ENCODE measurements around the gene PIGN.
"Not testable (repeated sequence)": the region's sequence is repeated elsewhere in the genome, so short reads cannot be mapped to it uniquely, and the experiment has no call there.

Gene PIGN

DNA sequence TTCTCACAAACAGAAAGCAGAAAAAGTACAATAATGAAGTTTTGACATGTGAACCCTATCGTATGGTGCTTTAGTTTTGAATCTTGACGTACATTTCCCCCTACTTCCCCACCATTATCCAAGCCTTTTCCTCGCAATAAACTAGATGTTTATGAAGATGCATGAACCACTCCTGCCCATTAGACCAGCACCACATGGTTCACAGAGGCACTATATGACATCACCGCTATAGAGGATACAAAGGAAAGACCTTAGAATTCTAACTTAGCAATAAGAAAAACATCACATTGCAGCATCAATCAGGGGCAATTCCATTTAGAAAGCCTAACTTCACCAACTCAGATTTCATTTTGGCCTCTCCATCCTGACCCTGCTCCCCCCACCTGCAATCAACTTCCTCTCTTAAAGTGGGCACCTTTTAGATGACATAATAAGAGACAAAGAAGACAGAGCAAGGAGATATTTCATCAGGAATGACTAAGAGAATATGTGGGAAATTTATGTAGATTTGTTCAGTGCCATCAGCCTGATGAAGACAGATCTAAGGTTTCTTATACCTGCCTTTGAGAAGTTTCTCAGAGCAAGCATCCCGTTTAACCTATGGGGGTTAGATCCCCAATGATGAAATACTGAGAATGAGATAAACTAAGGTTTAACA, 124.9 kb downstream of the PIGN start:
- DNase-seq (ENCODE audit: low spot score), result no peak

DNA sequence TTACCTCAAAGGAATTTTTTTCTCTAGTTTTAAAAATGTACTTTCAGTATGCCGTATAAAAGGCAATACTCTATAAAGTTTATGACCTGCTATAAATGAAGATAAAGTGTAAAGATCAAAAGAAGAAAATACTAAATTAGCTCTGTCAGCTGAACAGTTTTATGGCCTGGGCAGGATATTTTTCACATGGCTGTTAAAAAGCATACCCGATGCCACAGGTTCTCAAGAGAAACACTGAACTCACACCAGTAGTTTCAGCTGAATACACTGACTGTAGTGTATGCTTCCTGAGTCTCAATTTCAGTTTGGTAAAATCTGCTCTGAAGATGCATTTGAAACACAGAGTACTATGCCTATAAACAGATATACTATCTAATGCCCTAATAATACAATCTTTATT, 126.0 kb downstream of the PIGN start:
- no peak for DNase-seq (ENCODE audit: low spot score)

DNA sequence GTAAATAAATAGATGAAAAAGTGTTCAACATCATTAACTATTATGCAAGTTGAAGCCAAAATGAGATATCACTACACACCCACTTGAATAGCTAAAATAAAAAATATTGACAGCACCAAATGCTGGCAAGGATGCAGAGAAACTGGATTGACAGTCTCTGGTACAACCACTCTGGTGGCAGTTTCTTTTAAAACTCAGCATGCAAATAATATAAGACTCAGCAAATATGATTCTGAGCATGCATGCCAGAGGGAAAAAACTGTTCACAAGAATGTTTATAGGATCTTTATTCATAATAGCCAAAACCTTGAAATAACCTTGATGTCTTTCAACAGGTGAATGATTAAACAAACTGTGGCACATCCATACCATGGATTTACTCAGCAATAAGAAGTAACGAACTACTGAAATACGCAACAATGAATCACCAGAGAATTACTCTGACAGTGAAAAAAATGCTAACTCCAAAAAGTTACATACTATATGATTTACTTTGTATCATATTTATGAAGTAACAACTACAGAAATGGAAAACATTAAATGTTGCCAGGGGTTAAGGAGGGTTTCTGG, 131.8 kb downstream of the PIGN start:
- DNase-seq (ENCODE audit: low spot score), result no peak

DNA sequence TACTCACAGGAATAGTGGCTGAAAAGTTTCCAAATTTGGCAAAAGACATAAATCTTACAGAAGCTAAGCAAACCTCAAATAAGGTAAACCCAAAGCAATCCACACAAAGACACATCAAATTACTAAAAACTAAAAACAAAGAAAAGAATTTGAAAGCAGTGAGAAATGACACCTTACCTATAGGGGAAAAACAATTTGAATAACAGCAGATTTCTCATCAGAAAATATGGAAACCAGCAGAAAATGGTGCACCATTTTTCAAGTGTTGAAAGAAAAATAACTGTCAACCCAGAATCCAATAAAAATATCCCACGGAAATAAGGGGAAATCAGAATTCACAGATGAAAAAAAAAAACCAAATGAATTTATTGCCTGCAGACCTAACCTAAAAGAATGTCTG, 138.6 kb downstream of the PIGN start:
- no peak for DNase-seq (ENCODE audit: low spot score)

DNA sequence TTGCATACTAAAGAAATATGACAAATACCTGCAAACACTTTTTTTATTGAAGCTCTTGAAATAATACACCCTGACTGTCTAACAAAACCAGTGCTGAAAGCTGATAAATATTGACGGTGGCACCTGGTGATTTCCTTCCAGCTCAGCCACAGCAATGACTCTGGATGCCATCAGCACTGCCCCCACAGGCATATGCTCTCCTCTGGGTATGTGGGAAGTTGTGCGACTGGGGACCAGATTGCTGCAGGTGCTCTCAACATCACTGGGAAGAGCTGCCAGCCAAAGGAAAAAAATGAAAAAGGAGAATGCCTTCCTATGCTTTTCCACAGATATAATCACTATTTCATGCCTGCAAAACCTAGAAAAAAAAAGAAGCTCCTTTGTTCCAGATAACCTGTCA, 141.5 kb downstream of the PIGN start:
- no peak for DNase-seq (ENCODE audit: low spot score)

DNA sequence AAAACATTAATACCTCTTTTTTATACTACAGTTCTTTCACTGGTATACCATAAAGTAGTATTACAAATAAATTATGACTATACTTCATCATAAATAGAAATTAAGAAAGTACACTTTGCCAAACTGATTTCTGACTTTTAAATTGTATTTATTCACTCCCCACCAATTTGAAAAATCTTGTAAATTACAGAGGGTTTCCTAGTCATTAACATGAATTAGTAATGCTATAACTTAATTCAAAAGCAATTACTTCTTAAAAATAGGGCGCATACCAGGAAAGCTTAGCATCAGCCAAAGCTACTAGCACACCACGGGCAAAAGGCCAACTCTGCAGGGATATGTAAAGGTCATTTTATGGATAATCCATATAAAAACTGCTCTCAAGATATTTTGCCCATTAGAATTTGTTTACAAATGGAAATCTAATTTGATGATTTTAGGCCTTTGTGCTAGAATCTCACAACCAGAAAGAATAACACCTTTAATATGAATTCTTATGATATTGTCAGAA, 142.3 kb downstream of the PIGN start:
- DNase-seq (ENCODE audit: low spot score), result no peak

DNA sequence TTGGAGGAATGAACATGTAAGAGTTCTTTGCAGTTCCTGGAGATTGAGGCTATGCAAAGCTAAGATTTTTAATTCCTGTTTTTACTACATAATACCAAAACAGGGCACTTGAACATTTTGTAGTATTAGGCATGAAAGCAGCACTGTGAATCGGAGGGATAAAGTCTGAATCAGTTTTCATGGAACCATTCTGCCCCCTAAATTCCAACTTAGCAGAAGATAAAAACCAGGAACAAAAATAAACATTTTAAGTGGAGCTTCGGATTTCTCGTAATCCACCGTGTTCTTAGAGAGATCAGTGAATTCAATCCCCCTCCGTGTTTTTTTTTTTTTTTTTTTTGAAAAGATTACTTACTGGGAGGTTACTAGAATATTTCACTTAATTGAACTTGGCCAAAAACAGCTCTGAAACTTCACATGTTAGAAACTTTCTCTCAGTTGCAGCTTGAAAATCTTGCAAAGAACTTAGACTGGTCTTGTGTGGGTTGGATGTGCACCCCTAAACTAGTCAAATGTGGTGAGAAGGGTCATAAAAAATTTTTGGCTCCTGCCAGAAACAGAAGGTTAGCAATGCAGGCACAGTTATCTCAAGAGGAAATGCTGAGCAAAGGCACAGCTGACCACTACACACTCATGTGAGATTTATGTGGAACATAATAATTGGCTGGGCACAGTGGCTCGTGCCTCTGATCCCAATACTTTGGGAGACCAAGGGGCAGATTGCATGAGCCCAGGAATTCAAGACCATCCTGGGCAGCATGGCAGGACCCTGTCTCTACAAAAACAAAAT, 148.7 kb downstream of the PIGN start:
- no peak for DNase-seq (ENCODE audit: low spot score)

DNA sequence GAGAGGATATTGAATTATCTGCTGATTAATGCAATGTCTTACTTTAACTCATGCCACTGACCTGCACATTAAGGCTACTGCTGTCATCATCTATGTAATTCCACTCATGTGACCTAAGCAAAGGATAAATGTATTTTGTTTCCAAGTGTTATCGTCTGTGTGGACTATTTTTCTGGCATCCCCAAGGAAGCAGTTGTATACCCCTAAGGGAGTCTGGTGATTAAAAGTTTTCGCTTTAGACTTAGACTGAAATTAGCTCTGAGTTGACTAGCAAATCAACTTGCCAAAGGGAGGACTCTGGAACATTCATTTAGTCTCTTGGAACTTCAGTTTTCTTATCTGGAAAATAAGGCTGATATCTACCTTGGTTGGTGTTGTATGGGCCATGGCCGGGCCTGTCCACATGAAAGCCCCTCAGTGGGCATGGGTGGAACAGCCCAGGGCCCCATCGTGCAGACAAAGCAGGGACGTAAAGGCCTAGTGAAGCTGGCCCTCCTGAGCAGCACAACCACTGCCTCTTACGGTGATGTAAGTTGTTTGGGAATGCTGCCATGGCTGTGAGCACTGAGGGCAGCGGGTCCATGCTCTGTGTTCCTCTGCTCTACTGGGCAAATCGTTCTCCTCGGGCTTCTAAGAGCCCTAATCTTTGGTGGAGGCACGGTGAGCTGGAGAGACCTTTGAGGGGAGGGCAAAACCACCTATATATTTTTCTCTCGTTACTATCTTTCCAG, 149.7 kb downstream of the PIGN start:
- no peak for DNase-seq (ENCODE audit: low spot score)

DNA sequence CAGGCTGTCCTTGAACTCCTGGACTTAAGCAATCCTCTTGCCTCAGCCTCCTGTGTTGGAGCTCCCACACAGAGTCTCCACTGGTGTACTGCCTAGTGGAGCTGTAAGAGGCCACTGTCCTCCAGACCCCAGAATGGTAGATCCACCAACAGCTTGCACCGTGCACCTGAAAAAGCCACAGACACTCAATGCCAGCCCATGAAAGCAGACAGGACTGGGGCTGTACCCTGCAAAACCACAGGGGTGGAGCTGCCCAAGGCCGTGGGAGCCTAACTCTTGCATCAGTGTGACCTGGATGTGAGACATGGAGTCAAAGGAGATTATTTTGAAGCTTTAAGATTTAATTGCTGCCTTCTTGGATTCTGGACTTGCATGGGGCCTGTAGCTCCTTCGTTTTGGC, 152.6 kb downstream of the PIGN start:
- DNase-seq (ENCODE audit: low spot score), result not testable (repeated sequence)

DNA sequence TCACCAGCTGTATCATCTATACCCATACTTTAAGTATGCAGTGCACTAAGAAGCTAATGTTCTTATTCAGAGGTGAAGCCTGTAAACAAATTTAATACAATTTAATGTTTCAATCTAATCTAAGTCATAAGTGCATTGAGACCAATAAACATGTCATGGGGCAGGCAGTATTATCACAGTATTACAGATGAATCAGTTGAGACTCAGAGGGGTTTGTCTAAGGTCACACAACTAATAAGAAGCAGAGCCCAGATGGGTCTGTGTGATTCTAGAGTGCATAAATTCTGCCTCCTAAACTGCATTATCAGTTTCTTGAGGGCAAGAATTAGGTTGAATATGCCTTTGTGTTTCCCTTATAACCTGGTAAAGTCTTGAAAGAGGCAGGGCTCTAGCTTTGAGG, 153.1 kb downstream of the PIGN start:
- no peak for DNase-seq (ENCODE audit: low spot score)

DNA sequence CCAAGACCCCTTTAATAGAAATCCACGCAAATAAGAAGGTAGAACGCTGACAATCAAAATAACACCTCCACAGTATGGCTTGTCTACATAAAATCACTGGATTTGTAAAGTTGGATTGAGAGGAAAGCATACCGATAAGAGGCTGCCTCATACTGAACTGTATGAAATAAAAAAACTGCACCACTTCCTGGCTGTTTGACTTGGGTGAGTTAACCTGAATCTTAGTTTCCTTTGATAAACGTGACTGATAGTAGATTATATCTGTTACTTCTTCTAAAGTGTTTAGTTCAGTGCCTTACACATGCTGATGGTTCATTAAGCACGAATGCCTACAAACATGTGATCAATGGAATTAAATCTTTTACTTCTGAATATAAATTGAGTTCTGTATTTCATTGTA, 153.6 kb downstream of the PIGN start:
- no peak for DNase-seq (ENCODE audit: low spot score)

DNA sequence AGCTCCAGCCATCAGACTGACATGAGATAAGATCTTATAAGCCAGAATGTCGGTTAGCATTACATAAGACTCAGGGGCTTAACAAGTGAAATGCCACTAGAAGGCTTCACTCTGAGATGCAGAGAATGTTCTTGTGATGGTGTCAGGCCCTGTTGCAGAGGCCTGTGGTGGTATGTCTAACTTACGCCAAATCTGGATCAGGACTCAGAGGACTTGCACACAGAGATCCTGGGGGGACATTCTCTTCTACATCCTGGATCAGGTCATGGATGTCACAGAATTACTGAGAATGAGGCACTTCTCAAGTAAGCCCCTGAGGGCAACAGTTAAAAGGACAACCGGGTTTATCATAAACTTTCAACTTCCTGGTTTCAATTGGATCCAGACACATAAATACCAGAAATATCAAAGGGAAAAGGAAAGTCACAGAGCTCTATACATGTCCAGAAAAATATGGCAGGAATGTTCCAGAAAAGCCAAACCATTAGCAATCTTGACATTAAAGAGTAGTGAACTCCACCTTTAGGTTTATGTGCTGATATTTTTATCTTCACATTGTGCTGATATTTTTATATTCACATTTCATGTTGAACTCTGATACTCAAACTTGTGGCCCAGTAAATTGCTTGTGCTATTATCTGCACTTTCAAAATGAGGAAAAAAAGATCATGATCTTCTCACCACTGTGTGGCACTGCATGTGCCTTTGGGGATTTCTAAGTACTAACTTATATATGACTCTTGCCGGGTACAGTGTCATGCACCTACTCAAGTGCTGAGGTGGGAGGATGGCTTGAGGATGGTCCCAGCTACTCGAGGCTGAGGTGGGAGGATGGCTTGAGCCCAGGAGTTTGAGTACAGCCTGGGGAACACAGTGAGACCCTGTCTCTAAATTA, 156.5 kb downstream of the PIGN start:
- DNase-seq (ENCODE audit: low spot score), result no peak

DNA sequence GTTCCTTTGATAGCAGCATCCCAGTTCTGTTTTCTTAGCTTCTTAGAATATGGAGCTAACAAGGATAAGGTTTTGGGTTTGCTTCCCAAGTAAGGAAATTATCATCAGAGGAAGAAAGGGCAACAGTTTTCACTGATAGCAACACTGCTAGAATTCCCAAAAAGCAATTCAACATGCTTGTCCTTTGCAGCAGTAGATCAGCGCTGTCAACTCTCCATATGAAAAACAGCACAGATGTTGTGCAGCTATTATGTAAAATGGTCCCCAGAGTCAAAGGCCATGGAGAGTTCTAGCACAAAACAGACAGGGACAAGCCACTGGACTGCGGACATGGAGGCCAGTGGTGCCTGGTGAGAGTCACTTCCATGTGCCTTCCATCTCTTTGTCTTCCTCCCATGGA, 158.1 kb downstream of the PIGN start:
- DNase-seq (ENCODE audit: low spot score), result no peak

DNA sequence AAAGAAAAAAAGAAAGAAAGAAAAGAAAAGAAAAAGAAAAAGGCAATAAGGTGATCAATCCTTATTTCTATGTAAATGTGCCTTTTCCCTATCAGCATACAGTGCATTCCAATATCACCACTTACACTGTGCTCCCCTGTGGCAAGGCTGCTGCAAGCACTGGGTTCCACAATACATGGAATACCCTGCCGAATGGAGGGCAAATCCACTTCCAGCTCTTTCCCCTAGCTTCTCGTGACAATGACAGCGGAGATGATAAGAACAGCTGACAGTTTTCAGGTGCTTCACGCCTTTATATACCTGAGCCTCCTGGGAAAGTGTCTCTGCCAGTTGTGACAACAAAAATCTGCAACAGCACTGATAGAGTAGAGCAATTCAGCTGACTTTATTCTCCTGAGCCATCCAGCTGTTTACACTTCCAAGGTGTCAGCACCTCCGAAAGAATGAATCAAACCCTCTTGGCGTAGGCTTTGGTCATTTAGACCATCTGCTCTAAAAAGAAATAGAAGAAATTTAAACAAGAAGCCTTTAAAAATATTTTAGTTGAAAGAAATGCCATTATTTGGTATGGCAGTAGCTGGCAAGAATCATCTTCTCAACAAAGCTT, 158.8 kb downstream of the PIGN start:
- no peak for DNase-seq (ENCODE audit: low spot score)

DNA sequence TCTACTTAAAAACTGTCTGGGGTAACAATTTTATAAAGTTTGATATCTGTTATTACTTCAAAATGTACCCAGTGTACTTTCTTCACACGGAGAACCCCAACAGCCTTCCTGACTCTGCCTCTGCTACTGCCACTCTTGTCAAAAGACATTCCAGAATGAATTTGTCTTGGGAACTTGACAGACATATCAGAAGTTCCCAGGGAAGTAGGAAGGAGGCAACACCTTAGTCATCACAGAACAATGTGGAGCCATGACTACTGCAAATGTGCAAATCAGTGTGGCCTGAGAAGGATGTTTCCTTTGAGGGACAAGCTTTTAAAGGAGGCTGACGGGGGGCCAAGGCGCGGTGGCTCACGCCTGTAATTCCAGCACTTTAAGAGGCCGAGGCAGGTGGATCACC, 160.3 kb downstream of the PIGN start:
- DNase-seq (ENCODE audit: low spot score), result no peak

DNA sequence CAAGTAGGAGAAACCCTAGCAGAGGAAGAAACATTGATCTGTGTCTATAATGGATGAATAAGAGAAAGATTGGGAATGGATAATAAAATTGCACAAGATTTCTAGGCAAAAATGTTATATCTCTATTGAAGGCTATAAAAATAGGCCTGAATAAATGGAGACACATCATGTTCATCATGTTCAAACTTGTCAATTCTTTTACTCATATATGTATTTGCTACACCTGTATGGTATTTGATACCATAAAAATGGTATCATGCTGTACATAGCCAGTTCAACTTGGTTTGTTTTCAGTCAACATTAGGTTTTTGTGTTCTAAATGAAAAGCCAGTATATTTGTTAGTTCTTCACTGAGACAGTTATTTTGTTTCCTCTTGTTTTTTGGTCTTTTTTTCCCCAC, 161.9 kb downstream of the PIGN start:
- DNase-seq (ENCODE audit: low spot score), result no peak

DNA sequence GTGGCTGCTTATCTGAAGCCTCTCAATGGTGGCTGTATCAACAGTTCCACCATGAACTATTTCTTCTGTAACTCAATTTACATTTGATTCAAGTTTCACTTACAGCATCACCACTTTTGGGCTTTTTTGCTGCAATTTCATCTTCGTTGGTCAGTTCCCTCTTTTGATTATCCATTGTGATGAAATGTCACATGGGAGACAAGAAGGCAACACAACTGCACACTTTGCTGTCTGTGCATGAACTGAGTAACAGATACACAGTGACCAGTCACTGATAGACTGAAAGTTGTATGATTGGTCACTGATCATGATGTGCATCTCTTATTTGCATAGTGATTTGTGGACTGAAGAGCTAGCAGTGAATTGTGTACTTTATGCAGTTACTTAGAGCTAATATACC, 163.3 kb downstream of the PIGN start:
- DNase-seq (ENCODE audit: low spot score), result no peak

DNA sequence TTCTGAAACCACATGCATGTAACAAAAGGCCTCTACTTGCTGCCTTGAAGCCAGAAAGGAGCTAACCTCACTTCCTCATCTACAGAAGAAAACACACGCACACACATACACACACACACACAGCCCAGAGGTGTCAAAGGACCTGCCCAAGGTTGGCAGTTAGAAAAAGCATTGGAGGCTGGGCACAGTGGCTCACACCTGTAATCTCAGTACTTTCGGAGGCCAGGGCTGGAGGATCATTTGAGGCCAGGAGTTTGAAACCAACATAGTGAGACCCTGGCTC, 168.2 kb downstream of the PIGN start:
- no peak for DNase-seq (ENCODE audit: low spot score)

DNA sequence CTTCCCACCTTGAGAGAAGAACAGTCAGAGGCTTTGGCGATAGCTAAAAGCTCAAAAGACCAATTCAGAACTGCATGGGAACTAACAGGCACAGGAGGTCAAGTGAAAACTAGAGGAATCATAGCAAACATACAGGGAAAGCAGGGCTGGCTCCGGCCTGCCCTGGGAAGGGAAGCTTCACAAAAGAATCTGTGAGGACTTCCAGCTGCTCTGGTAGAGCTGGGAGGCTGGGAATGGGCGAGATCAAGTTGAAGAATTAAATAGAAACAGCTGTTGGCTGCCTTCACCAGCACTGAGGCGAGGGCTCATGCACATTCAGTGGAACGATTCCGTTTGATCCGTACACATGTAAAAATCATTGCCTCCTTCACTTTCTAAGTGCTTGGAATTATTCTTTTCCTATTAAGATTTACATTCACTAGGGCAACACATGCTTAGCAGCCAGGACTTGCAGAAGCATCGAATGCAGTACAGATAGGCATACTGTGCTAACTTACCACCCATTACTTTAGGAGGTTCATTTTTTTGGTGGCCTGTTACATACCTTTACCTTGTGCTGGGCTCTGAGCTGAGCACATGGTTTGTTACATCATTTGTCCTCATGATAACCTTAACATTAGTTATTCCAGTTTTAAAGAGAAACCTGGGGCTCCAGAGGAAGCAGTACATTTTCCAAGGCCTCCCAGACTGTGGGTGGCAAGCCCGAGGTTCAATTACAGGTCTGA, 168.7 kb downstream of the PIGN start:
- no peak for DNase-seq (ENCODE audit: low spot score)

DNA sequence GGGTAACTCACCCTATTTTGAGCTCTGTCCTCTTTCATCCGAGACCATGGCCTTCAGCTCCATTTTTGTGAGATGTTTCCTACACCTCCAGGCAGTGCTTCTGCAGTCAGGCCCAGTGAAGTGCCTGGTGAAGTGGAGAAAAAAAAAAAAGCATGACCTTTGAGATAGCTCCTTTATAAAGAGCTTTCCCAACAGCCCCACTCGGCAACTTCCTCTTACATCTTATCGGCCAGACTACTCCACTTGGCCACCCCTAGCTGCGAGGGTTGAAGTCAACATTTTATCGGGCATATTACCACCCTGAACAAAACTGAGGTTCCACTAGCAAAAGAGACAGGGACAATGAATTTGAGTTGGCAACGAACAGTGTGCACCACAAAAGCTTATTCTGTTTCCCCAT, 169.2 kb downstream of the PIGN start:
- DNase-seq (ENCODE audit: low spot score), result no peak

DNA sequence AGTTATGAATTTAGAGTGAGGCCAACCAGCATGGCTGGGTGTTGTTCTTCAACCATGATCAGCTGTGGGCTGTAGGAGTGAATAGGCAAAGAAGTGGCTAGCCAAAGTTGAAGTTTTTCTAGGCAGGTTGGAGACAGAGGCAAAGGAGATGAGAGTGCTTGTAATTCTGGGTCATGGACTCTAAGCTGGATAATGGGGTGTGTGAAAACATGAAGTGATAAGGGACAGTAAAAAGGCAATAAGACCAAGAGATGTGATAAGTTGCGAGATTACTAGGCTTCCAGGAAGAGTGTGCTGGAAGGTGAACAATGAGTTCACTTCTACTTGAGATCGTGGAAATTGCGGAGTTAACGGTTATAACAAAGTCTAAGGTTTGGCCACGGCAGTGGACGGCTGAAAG, 175.4 kb downstream of the PIGN start:
- DNase-seq (ENCODE audit: low spot score), result no peak

All from HuH-7 (cell line).